GM12865 (cell line): ENCODE results near the gene FILIP1L.

Experiments
- DNase-seq: peaks from one replicate; pipeline ENCODE4 v3.0.0; 2010; ENCODE audit warnings: low read depth
- H3K4me3 ChIP-seq: 2 replicates; pipeline ENCODE4 v1.5.1; 2011; ENCODE audit warnings: mild to moderate bottlenecking, low read depth, low read length, control low read depth
- CTCF ChIP-seq: IDR thresholded peaks from 2 replicates; pipeline ENCODE4 v1.5.1; 2011; ENCODE audit warnings: low read length, control low read depth, low read depth, inconsistent platforms; ENCODE audit not compliant: insufficient read depth; ENCODE audit errors: missing control alignments

FILIP1L gene

GRCh38 chr3:100086401-100086800 lies 27.9 kb downstream of the FILIP1L start:
- no peak for TF ChIP-seq CTCF
- H3K4me3 ChIP-seq: no peak overlapping the region
- no peak for DNase-seq

GRCh38 chr3:100084100-100084806 lies 30.0 kb downstream of the FILIP1L start:
- no peak overlapping the region for H3K4me3 ChIP-seq
- TF ChIP-seq CTCF: no peak
- DNase-seq: no peak

GRCh38 chr3:100083209-100083608 lies 31.1 kb downstream of the FILIP1L start:
- H3K4me3 ChIP-seq: no peak overlapping the region
- TF ChIP-seq CTCF: no peak
- DNase-seq: no peak

- no peak for TF ChIP-seq CTCF
- DNase-seq: no peak
- no peak overlapping the region for H3K4me3 ChIP-seq
Observed at GRCh38 chr3:100082714-100083113, 31.6 kb downstream of the FILIP1L start.

- no peak for TF ChIP-seq CTCF
- no peak overlapping the region for H3K4me3 ChIP-seq
- no peak for DNase-seq
Observed at GRCh38 chr3:100081986-100082692, 32.2 kb downstream of the FILIP1L start.

DNA sequence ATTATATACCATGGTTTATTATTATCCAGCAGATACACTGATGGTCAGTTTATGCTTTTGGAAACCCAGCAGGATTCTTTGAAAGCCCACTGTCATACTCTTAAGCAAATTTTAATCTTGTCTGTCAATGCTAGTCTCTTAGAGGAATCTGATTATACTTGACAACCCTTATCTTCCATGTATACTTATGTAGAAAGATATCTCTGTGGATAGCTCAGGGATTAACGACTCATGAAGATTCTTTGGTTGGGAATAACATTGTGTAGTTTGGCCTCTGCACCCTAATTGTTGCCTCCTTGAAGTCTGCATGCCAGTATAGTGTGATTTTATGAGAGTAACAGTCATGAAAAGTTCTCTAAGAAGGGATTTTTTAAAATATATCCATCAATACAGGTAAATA lies 33.0 kb downstream of the FILIP1L start:
- no peak for TF ChIP-seq CTCF
- DNase-seq: no peak

More for the DNA sequence above, 33.0 kb downstream of the FILIP1L start:
- no peak overlapping the region for H3K4me3 ChIP-seq
